Measurements from ENCODE around the gene UBE2Q1. TPM values are rescaled to one million over a fixed set of nuclear protein-coding genes. Genes with fewer than 3 reads are reported as not detected.

The UBE2Q1 gene
- total and polyA plus RNA-seq, 10 of the 15 experiments (the other 5 are each of a cell fraction or from before 2014, with no cell fraction given), result 3.9 to 82.6 (median 24.1) TPM

- Histone ChIP-seq H2AFZ (ENCODE audit: control insufficient read depth, low read depth, low read length) (no peak overlapping the region), H3K9me3 (replicated peaks; ENCODE audit: control insufficient read depth, insufficient read depth, low read length) (no peaks in the 10 kb centered on the region), H4K20me1 (ENCODE audit: control insufficient read depth, insufficient read depth) (peaks cover 6% of the 10 kb centered on the region; the same call in 1 of the 2 replicates), H3K4me1 (ENCODE audit: control insufficient read depth, insufficient read depth, low read length) (peaks cover 16% of the 10 kb centered on the region), H3K36me3 (ENCODE audit: control insufficient read depth in 2 of 2, insufficient read depth in 2 of 2, low read length in 1 of 2) (peaks cover 32 to 43% of the 10 kb centered on the region in 2 experiments), H3K4me2 (ENCODE audit: control insufficient read depth, insufficient read depth) (peak overlapping the region; percentile 26), H3K9ac (ENCODE audit: control insufficient read depth, insufficient read depth, low read length) (no peak overlapping the region), H3K4me3 (0 out of 2 replicates have a peak overlapping the region, but pooled peaks have one; percentile 8), H3K27ac (ENCODE audit: control insufficient read depth, insufficient read depth) (no peak overlapping the region), H3K27me3 (replicated peaks in 1 of 2; ENCODE audit: control insufficient read depth in 2 of 2, insufficient read depth in 2 of 2, low read length in 1 of 2) (no peaks in the 10 kb centered on the region), H3K79me2 (ENCODE audit: control insufficient read depth, insufficient read depth, low read length) (no peaks in the 10 kb centered on the region; the same call in 1 of the 2 replicates)
- in situ Hi-C loops (cut with MboI) (no loop called here), intact Hi-C loops (cut with micrococcal nuclease; ENCODE audit: unreplicated experiment) (loop anchor here (5.0 kb wide), 1 partner anchor 212 kb away; no protein-coding TSS in a partner anchor)
- ChIA-PET RAD21 (ENCODE audit: unreplicated experiment) (interaction anchor here (0.6 to 7.0 kb wide), 2 partner anchors 66 to 130 kb away, joined by 3 to 189 read pairs; no protein-coding TSS in a partner anchor), SMC1A (ENCODE audit: uncharacterized antibody, unreplicated experiment) (interaction anchor here (0.9 to 6.9 kb wide), 3 partner anchors 8 to 214 kb away, joined by 3 to 151 read pairs (median 4); no protein-coding TSS in a partner anchor), POLR2A (interaction anchor here (0.6 kb wide), 1 partner anchor 783 kb away, joined by 5 read pairs; no protein-coding TSS in a partner anchor), CTCF (interaction anchor here (1.2 to 6.1 kb wide), 4 partner anchors 10 to 107 kb away, joined by 3 to 302 read pairs (median 6); no protein-coding TSS in a partner anchor)
- FAIRE-seq (peak; percentile 47), DNase-seq (ENCODE audit: low read depth, low spot score) (no peak), ATAC-seq (no peak)
- BruUV-seq (replicated peaks), result no TSS peak
- 93% methylated on average over 3 of the region's 3 CpGs for WGBS (ENCODE audit: insufficient coverage, insufficient replicate concordance, low lambda C conversion rate, missing lambda C conversion rate)
- TF ChIP-seq POLR2AphosphoS5 (IDR thresholded peaks at IDR 0.05; ENCODE audit: low read length) (peak; percentile 56), HSF1 (IDR thresholded peaks at IDR 0.05; ENCODE audit: low read depth, low read length) (no peak)
Measured at GRCh38 chr1:154549202-154549770, 9.2 kb downstream of the UBE2Q1 start.

- SMC1A ChIA-PET (ENCODE audit: uncharacterized antibody, unreplicated experiment), result interaction anchor here (1.0 to 6.9 kb wide), 3 partner anchors 9 to 140 kb away, joined by 3 to 151 read pairs (median 4); no protein-coding TSS in a partner anchor
- TF ChIP-seq MYC (IDR thresholded peaks at IDR 0.05; ENCODE audit: insufficient read depth, insufficient read length, insufficient replicate concordance, low read length, severe bottlenecking), result no peak
- TF ChIP-seq IKZF2 (IDR thresholded peaks at IDR 0.05), result no peak
- TF ChIP-seq JUNB (IDR thresholded peaks at IDR 0.05), result no peak
- TF ChIP-seq FOXM1 (IDR thresholded peaks at IDR 0.05; ENCODE audit: low read depth, low read length), result no peak
- no peak for TF ChIP-seq ZBED1 (IDR thresholded peaks at IDR 0.05; ENCODE audit: borderline replicate concordance)
- TF ChIP-seq SIN3A (IDR thresholded peaks at IDR 0.05; ENCODE audit: low read depth, low read length), result no peak
- no peak for TF ChIP-seq RELA (IDR thresholded peaks at IDR 0.05; ENCODE audit: borderline replicate concordance, partially characterized antibody)
- no peak for TF ChIP-seq TCF12 (IDR thresholded peaks at IDR 0.05; ENCODE audit: low read depth, low read length)
- TF ChIP-seq ETV6 (conservative IDR thresholded peaks at IDR 0.05 in 1 of 2, IDR thresholded peaks at IDR 0.05 in 1 of 2; ENCODE audit: borderline replicate concordance in 1 of 2, low read depth in 1 of 2), result no peak
- TF ChIP-seq CHD1 (IDR thresholded peaks at IDR 0.05; ENCODE audit: low read depth, low read length), result no peak
- no peak for TF ChIP-seq DPF2 (IDR thresholded peaks at IDR 0.05)
- TF ChIP-seq PML (IDR thresholded peaks at IDR 0.05; ENCODE audit: low read length), result no peak
Measured at GRCh38 chr1:154548028-154548427, 10.4 kb downstream of the UBE2Q1 start.

More at GRCh38 chr1:154548028-154548427, 10.4 kb downstream of the UBE2Q1 start:
- RAD21 ChIA-PET (ENCODE audit: unreplicated experiment), result interaction anchor here (7.0 kb wide), 1 partner anchor 65 kb away, joined by 189 read pairs; no protein-coding TSS in a partner anchor
- no peak overlapping the region for H3K9ac ChIP-seq (ENCODE audit: control insufficient read depth, insufficient read depth, low read length)
- H3K9me3 ChIP-seq (replicated peaks; ENCODE audit: control insufficient read depth, insufficient read depth, low read length), result no peaks in the 10 kb centered on the region
- no peaks in the 10 kb centered on the region; the same call in 1 of the 2 replicates for H3K79me2 ChIP-seq (ENCODE audit: control insufficient read depth, insufficient read depth, low read length)
- H3K27ac ChIP-seq (ENCODE audit: control insufficient read depth, insufficient read depth), result no peak overlapping the region
- DNase-seq (ENCODE audit: low read depth, low spot score) (no peak), FAIRE-seq (no peak), ATAC-seq (peak; percentile 40; the same call in 2 of the 3 replicates)
- no peak overlapping the region for H3K4me2 ChIP-seq (ENCODE audit: control insufficient read depth, insufficient read depth)
- peaks cover 6% of the 10 kb centered on the region; the same call in 1 of the 2 replicates for H4K20me1 ChIP-seq (ENCODE audit: control insufficient read depth, insufficient read depth)
- no peak overlapping the region for H3K4me3 ChIP-seq
- intact Hi-C loops (cut with micrococcal nuclease; ENCODE audit: unreplicated experiment), result loop anchor here (5.0 kb wide), 1 partner anchor 211 kb away; no protein-coding TSS in a partner anchor
- CTCF ChIA-PET, result interaction anchor here (0.9 to 6.1 kb wide), 4 partner anchors 12 to 65 kb away, joined by 3 to 302 read pairs (median 4); no protein-coding TSS in a partner anchor
- POLR2A ChIA-PET, result no interaction called here
- 8% methylated on average over 1 of the region's 1 CpG for WGBS (ENCODE audit: insufficient coverage, insufficient replicate concordance, low lambda C conversion rate, missing lambda C conversion rate)
- BruUV-seq (replicated peaks), result no TSS peak
- in situ Hi-C loops (cut with MboI), result no loop called here
- H2AFZ ChIP-seq (ENCODE audit: control insufficient read depth, low read depth, low read length), result no peak overlapping the region
- peaks cover 26 to 31% of the 10 kb centered on the region in 2 experiments for H3K36me3 ChIP-seq (ENCODE audit: control insufficient read depth in 2 of 2, insufficient read depth in 2 of 2, low read length in 1 of 2)
- peaks cover 16% of the 10 kb centered on the region for H3K4me1 ChIP-seq (ENCODE audit: control insufficient read depth, insufficient read depth, low read length)
- no peaks in the 10 kb centered on the region for H3K27me3 ChIP-seq (replicated peaks in 1 of 2; ENCODE audit: control insufficient read depth in 2 of 2, insufficient read depth in 2 of 2, low read length in 1 of 2)

Measured in GM12878 (cell line).